GM12872 (cell line): Measurements from ENCODE around the gene RAB44.

Experiments used
- TF ChIP-seq, protein P1 (sequence below): IDR thresholded peaks from 3 replicates; pipeline ENCODE4 v1.5.1; 2011; ENCODE audit warnings: low read depth, mild to moderate bottlenecking, low read length, moderate library complexity; ENCODE audit not compliant: insufficient read depth

Gene RAB44

DNA sequence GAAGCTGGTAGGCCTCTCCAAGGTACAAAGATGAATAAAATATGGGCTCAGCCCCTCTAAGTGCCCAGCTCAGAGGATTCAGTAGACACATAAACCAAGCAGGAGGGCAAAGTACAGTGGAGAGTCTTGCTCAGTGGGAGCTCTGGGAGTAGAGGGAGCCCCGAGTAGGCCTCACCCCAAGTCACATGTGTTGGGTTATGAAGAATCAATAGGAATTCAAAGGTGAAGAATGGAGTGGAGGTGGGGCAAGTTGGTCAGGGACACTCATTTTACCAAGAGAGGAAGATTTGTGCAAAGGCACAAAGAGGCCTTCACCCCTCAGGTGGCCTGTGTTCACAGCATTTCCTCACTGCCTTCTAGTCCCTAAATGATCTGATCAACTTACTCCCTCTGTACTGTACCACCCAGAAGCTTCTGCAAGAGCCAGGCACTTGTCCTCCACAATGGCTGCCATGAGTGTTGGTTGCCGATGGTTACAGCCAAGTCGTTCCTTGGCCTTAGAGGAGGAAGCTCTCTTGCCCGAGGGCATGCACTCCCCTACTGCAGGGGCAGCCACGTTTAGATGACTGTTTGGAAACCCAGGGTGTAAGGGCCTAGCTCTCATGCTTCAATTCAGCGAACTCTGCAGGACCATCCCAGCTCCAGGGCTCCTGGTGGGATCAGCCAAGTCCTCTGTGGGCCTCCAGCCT lies 25.8 kb upstream of the RAB44 start:
- TF ChIP-seq, protein P1, sequence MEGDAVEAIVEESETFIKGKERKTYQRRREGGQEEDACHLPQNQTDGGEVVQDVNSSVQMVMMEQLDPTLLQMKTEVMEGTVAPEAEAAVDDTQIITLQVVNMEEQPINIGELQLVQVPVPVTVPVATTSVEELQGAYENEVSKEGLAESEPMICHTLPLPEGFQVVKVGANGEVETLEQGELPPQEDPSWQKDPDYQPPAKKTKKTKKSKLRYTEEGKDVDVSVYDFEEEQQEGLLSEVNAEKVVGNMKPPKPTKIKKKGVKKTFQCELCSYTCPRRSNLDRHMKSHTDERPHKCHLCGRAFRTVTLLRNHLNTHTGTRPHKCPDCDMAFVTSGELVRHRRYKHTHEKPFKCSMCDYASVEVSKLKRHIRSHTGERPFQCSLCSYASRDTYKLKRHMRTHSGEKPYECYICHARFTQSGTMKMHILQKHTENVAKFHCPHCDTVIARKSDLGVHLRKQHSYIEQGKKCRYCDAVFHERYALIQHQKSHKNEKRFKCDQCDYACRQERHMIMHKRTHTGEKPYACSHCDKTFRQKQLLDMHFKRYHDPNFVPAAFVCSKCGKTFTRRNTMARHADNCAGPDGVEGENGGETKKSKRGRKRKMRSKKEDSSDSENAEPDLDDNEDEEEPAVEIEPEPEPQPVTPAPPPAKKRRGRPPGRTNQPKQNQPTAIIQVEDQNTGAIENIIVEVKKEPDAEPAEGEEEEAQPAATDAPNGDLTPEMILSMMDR: no peak

DNA sequence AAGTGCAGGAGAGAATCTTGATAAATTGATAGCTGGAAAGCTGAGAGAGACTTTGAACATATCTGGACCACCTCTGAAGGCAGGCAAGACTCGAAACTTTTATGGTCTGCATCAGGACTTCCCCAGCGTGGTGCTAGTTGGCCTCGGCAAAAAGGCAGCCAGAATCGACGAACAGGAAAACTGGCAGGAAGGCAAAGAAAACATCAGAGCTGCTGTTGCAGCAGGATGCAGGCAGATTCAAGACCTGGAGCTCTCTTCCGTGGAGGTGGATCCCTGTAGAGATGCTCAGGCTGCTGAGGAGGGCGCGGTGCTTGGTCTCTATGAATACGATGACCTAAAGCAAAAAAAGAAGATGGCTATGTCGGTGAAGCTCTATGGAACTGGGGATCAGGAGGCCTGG lies 23.7 kb upstream of the RAB44 start:
- TF ChIP-seq, protein P1: no peak

DNA sequence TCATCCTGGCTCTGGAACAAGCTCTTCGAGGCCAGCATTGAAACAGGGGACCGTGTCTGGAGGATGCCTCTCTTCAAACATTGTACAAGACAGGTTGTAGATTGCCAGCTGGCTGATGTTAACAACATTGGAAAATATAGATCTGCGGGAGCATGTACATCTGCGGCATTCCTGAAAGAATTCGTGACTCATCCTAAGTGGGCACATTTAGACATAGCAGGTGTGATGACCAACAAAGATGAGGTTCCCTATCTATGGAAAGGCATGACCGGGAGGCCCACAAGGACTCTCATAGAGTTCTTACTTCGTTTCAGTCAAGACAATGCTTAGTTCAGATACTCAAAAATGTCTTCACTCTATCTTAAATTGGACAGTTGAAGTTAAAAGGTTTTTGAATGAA lies 22.7 kb upstream of the RAB44 start:
- TF ChIP-seq, protein P1: no peak

DNA sequence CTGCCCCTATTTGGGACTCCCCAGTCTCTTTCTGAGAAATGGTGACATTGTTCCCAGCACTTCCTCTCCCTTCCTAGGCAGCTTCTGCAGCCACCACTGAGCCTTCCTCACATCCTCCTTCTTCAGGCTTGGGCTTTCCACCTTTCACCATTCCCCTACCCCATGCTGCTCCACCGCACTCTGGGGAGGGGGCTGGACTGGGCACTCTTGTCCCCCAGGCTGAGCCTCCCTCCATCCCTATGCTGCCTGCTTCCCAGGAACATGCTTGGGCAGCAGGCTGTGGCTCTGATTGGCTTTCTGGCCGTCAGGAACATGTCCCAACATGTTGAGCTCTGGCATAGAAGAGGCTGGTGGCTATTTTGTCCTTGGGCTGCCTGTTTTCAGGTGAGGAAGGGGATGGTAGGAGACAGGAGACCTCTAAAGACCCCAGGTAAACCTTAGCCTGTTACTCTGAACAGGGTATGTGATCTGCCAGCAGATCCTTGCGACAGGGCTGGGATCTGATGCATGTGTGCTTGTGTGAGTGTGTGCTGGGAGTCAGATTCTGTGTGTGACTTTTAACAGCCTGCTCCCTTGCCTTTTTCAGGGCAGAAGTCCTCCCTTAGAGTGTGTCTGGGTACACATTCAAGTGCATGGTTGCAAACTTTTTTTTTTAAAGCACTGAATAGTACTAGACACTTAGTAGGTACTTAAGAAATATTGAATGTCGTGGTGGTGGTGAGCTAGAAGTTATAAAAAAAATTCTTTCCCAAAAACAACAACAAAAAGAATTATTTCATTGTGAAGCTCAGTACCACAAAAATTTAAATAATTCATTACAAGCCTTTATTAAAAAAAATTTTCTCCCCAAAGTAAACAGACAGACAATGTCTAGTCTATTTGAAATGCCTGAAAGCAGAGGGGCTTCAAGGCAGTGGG lies 21.2 kb upstream of the RAB44 start:
- TF ChIP-seq, protein P1: no peak

DNA sequence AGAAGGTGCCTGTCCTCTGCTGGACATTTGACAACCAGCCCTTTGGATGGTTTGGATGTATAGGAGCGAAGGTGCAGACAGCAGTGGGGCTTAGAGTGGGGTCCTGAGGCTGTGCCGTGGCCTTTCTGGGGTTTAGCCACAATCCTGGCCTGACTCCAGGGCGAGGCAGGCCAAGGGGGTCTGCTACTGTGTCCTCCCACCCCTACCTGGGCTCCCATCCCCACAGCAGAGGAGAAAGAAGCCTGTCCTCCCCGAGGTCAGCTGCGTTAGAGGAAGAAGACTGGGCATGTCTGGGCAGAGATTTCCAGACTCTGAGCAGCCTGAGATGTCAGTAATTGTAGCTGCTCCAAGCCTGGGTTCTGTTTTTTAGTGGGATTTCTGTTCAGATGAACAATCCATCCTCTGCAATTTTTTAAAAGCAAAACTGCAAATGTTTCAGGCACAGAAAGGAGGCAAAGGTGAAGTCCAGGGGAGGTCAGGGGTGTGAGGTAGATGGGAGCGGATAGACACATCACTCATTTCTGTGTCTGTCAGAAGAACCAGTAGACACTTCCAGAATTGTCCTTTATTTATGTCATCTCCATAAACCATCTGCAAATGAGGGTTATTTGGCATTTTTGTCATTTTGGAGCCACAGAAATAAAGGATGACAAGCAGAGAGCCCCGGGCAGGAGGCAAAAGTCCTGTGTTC lies 20.4 kb upstream of the RAB44 start:
- TF ChIP-seq, protein P1: no peak

DNA sequence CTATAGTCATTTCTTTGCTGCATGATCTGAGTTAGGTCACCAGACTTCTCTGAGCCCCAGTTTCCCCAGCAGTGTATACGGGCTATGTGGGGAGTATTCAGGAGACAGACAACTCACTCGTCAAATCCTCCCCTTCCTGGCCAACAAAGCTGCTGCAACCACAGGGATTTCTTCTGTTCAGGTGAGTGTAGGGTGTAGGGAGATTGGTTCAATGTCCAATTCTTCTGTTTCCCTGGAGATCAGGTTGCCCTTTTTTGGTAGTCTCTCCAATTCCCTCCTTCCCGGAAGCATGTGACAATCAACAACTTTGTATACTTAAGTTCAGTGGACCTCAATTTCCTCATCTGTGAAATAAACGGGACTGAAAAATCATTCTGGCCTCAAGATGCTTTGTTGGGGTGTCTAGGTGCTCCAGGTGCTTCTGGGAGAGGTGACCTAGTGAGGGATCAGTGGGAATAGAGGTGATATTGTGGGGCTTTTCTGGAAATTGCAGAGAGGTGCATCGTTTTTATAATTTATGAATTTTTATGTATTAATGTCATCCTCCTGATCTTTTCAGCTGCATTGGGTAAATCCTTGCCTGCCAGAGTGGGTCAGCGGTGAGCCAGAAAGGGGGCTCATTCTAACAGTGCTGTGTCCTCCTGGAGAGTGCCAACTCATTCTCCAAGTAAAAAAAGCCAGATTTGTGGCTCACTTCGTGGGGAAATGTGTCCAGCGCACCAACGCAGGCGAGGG lies 19.7 kb upstream of the RAB44 start:
- TF ChIP-seq, protein P1: no peak
